Measurements from ENCODE around the gene PLP1. TPM values are rescaled to one million over a fixed set of nuclear protein-coding genes. Genes with fewer than 3 reads are reported as not detected.

The PLP1 gene
- total RNA-seq, 1 donor from 2014 or later = 5.9 TPM

GRCh38 chrX:103791826-103792485, 15.3 kb downstream of the PLP1 start:
- no peak overlapping the region for H3K27ac ChIP-seq
- intact Hi-C loops (cut with DNase I) = no loop called here
- no peaks in the 10 kb centered on the region for H3K27me3 ChIP-seq
- no peak for TF ChIP-seq CTCF (IDR thresholded peaks at IDR 0.05)
- no peaks in the 10 kb centered on the region for H3K36me3 ChIP-seq
- H3K4me3 ChIP-seq = no peak overlapping the region
- no peaks in the 10 kb centered on the region for H3K9me3 ChIP-seq
- H3K4me1 ChIP-seq = no peaks in the 10 kb centered on the region
- no peak for DNase-seq (ENCODE audit: low spot score in 2 of 2)

DNA sequence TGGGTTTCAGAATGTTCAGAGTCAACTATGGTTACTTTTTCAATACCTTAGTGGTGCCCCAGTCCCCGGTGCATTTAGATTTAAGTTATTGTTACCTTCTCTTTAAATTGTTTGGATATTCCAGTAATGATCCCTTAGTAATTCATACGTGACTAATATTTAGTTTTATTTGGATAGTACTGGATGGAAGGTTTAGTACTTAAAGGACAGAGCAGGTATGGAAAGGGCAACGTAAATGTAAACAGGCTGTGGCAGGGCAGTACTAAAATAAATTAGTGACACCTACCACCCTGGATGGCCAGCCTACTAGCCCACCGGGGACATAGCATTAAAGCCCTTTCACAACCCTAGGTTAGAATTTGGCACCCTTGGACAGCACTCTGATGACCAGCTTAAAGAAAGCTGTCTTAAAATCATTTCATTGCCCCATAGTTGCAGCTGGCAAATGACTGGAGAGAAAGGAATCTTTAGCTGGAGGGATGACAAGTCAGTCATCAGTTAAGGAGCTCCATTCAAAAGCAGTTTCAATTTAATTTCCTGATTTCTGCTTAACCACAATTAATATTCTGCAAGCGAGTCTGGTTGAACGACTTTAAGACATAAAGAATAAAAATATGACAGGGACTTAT, 16.4 kb downstream of the PLP1 start:
- no peak for TF ChIP-seq CTCF (IDR thresholded peaks at IDR 0.05)
- H3K9me3 ChIP-seq = no peaks in the 10 kb centered on the region
- no peak for DNase-seq (ENCODE audit: low spot score in 2 of 2)
- H3K4me3 ChIP-seq = no peak overlapping the region
- no peak overlapping the region for H3K27ac ChIP-seq
- intact Hi-C loops (cut with DNase I) = no loop called here
- H3K4me1 ChIP-seq = no peaks in the 10 kb centered on the region
- no peaks in the 10 kb centered on the region for H3K27me3 ChIP-seq
- no peaks in the 10 kb centered on the region for H3K36me3 ChIP-seq

DNA sequence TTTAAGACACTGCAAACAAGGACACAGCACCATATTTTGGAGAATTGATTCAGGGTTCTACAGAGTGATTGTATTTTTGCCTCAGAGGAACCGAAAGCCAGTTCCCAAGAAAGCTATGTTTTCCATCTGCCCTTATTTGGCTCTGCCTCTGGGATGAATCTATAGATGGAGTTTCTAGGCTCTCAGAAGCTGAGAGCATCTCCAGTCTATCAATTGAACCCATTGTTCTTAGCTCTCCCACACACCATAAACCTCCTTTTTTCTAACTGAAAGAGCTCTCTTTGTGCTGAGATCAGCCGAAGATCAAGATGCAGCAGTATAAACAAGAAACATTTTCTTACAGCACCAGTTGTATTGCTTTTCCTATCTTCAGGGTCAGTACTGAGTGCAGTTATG, 16.9 kb downstream of the PLP1 start:
- no peak for TF ChIP-seq CTCF (IDR thresholded peaks at IDR 0.05)
- intact Hi-C loops (cut with DNase I) = no loop called here
- H3K4me3 ChIP-seq = no peak overlapping the region

GRCh38 chrX:103794119-103794518, 17.5 kb downstream of the PLP1 start:
- H3K4me3 ChIP-seq = no peak overlapping the region
- intact Hi-C loops (cut with DNase I) = no loop called here

More for the DNA sequence above, 16.9 kb downstream of the PLP1 start:
- Histone ChIP-seq H3K9me3 (no peaks in the 10 kb centered on the region), H3K27ac (no peak overlapping the region), H3K4me1 (no peaks in the 10 kb centered on the region), H3K27me3 (no peaks in the 10 kb centered on the region), H3K36me3 (no peaks in the 10 kb centered on the region)
- DNase-seq (ENCODE audit: low spot score in 2 of 2) = no peak

GRCh38 chrX:103797691-103798090, 21.1 kb downstream of the PLP1 start:
- H3K4me1 ChIP-seq = no peaks in the 10 kb centered on the region

More at GRCh38 chrX:103794119-103794518, 17.5 kb downstream of the PLP1 start:
- no peak overlapping the region for H3K27ac ChIP-seq
- H3K4me1 ChIP-seq = no peaks in the 10 kb centered on the region
- TF ChIP-seq CTCF (IDR thresholded peaks at IDR 0.05) = no peak
- no peaks in the 10 kb centered on the region for H3K36me3 ChIP-seq
- no peak for DNase-seq (ENCODE audit: low spot score in 2 of 2)
- no peaks in the 10 kb centered on the region for H3K27me3 ChIP-seq
- H3K9me3 ChIP-seq = no peaks in the 10 kb centered on the region

More at GRCh38 chrX:103797691-103798090, 21.1 kb downstream of the PLP1 start:
- Histone ChIP-seq H3K27ac (no peak overlapping the region), H3K9me3 (no peaks in the 10 kb centered on the region), H3K4me3 (no peak overlapping the region), H3K27me3 (no peaks in the 10 kb centered on the region), H3K36me3 (no peaks in the 10 kb centered on the region)
- no peak for DNase-seq (ENCODE audit: low spot score in 2 of 2)
- intact Hi-C loops (cut with DNase I) = no loop called here
- TF ChIP-seq CTCF (IDR thresholded peaks at IDR 0.05) = no peak
